Trophoblast cell (in vitro differentiated cells and primary cell): ENCODE results near the gene CCDC187.

Source experiments
- DNase-seq, 2 donors: peaks; one replicate each; pipeline ENCODE4 v3.0.0-alpha.2; 2016
- H2AFZ ChIP-seq: 2 replicates; pipeline ENCODE4 v1.6.1; 2013; ENCODE audit warnings: low read length, moderate library complexity, mild to moderate bottlenecking; ENCODE audit not compliant: insufficient read depth, poor library complexity
- H2AK5ac ChIP-seq: 2 replicates; pipeline ENCODE4 v1.6.1; 2013; ENCODE audit warnings: mild to moderate bottlenecking, low read length
- H2BK120ac ChIP-seq: 2 replicates; pipeline ENCODE4 v1.6.1; 2013; ENCODE audit warnings: low read length, mild to moderate bottlenecking, moderate library complexity; ENCODE audit not compliant: insufficient read depth, poor library complexity
- H2BK12ac ChIP-seq: 2 replicates; pipeline ENCODE4 v1.6.1; 2013; ENCODE audit warnings: mild to moderate bottlenecking, low read length, moderate library complexity
- H2BK5ac ChIP-seq: 2 replicates; pipeline ENCODE4 v1.6.1; 2013; ENCODE audit warnings: low read length, low read depth, moderate library complexity, mild to moderate bottlenecking; ENCODE audit not compliant: poor library complexity
- H3K14ac ChIP-seq: 2 replicates; pipeline ENCODE4 v1.6.1; 2013; ENCODE audit warnings: mild to moderate bottlenecking, low read length
- H3K18ac ChIP-seq: 2 replicates; pipeline ENCODE4 v1.6.1; 2013; ENCODE audit warnings: mild to moderate bottlenecking, low read length
- H3K23ac ChIP-seq: 2 replicates; pipeline ENCODE4 v1.6.1; 2013; ENCODE audit warnings: low read length
- H3K27ac ChIP-seq: 2 replicates; pipeline ENCODE4 v1.5.1; 2013; ENCODE audit warnings: low read depth, mild to moderate bottlenecking, inconsistent platforms, low read length, moderate library complexity
- H3K27me3 ChIP-seq: 2 replicates; pipeline ENCODE4 v1.6.1; 2013; ENCODE audit warnings: inconsistent platforms, mild to moderate bottlenecking, low read length, moderate library complexity; ENCODE audit not compliant: insufficient read depth
- H3K36me3 ChIP-seq, 2 experiments: 1 replicate in 1 of 2; 2 replicates in 1 of 2; pipeline ENCODE4 v1.6.1; 2013; ENCODE audit warnings: low read length in 2 of 2, mild to moderate bottlenecking in 2 of 2, moderate library complexity in 1 of 2; ENCODE audit not compliant: insufficient read depth in 2 of 2, control insufficient read depth in 1 of 2
- H3K4ac ChIP-seq: 2 replicates; pipeline ENCODE4 v1.6.1; 2013; ENCODE audit warnings: low read depth, mild to moderate bottlenecking, low read length, moderate library complexity
- H3K4me1 ChIP-seq, 2 experiments: 1 replicate in 1 of 2; 2 replicates in 1 of 2; pipeline ENCODE4 v1.6.1; 2013; ENCODE audit warnings: low read length in 2 of 2, mild to moderate bottlenecking in 2 of 2, moderate library complexity in 1 of 2; ENCODE audit not compliant: insufficient read depth in 2 of 2, control insufficient read depth in 1 of 2
- H3K4me2 ChIP-seq: 2 replicates; pipeline ENCODE4 v1.6.1; 2013; ENCODE audit warnings: inconsistent platforms, mild to moderate bottlenecking, low read length, moderate library complexity
- H3K4me3 ChIP-seq: 2 replicates; pipeline ENCODE4 v1.5.1; 2013; ENCODE audit warnings: mild to moderate bottlenecking, low read depth, low read length, inconsistent platforms
- H3K79me1 ChIP-seq: one replicate; pipeline ENCODE4 v1.6.1; 2013; ENCODE audit warnings: low read length
- H3K79me2 ChIP-seq: 2 replicates; pipeline ENCODE4 v1.6.1; 2013; ENCODE audit warnings: low read length, mild to moderate bottlenecking; ENCODE audit not compliant: control insufficient read depth, insufficient read depth, poor library complexity
- H3K9ac ChIP-seq: 2 replicates; pipeline ENCODE4 v1.6.1; 2013; ENCODE audit warnings: mild to moderate bottlenecking, low read length
- H3K9me3 ChIP-seq: 2 replicates; pipeline ENCODE4 v1.6.1; 2013; ENCODE audit warnings: low read depth, mild to moderate bottlenecking, control low read depth, inconsistent platforms, low read length; ENCODE audit not compliant: insufficient read depth
- H4K12ac ChIP-seq: 2 replicates; pipeline ENCODE4 v1.6.1; 2013; ENCODE audit warnings: low read depth, mild to moderate bottlenecking, low read length, moderate library complexity
- H4K8ac ChIP-seq: 2 replicates; pipeline ENCODE4 v1.6.1; 2013; ENCODE audit warnings: low read depth, mild to moderate bottlenecking, low read length, moderate library complexity
- H4K91ac ChIP-seq: one replicate; pipeline ENCODE4 v1.6.1; 2013; ENCODE audit warnings: low read depth, mild to moderate bottlenecking, low read length, moderate library complexity
- WGBS: extraction: QIAGEN DNeasy Blood & Tissue Kit; methylation state at CpG from one replicate; pipeline ENCODE4 v1.1.7; 2013; ENCODE audit warnings: missing lambda C conversion rate; ENCODE audit not compliant: insufficient read length, insufficient coverage; ENCODE audit errors: extremely low coverage; 5-methylcytosine and 5-hydroxymethylcytosine counted together

Gene CCDC187

DNA sequence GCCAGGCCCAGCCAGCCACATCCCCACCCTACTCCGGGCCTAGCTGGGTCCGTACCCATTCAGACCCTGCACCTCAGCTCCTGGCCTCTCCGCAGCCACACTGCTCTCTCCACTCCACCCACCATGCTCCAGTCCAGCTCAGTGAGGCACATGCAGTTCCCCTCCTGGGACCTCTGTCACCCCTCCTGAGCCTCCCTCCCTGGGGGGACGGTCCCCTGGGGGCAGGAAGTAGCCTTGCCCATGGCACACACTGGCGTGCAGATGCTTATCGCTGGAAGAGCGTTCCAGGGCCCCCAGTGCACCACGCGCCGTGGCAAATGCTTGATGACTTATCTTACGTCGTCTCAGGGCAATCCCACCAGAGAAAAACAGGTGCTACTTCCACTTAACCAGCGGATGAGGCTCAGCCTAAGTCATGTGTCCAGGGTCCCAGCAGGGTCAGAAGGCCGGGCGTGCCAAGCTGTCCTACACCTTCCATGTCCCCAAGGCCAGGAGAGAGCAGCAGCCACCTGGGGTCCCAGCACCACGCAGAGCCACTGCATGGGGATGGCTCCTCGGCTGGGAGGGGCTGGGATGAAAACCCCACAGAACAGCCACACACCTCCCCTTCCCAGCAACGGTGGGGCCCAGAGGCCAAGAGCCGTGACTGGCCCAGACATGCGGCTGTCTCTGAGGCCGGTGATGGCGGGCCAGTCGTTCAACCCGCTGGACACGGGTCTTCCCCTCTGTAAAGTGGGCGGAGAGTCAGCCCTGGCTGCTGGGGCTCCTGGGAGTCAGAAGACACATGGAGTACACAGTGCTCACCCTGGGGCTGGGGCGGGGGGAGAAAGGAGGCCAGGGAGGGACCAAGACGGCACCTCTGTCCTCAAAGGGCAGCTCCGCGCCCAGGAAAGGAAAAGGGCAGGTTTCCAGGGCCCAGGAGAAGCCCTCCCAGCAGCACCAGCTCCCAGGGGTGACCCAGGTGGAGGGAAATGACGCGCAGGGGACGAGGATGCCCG is 2.6 kb upstream of the CCDC187 start:
- H2AK5ac ChIP-seq: no peak overlapping the region
- no peaks in the 10 kb centered on the region for H3K4me1 ChIP-seq
- no peak overlapping the region for H3K23ac ChIP-seq
- H3K9ac ChIP-seq: no peak overlapping the region
- H3K79me1 ChIP-seq: no peaks in the 10 kb centered on the region
- H2BK5ac ChIP-seq: no peak overlapping the region
- H3K4me2 ChIP-seq: no peak overlapping the region
- no peak overlapping the region for H2AFZ ChIP-seq
- peaks cover 9% of the 10 kb centered on the region for H3K9me3 ChIP-seq
- H3K4me3 ChIP-seq: peak overlapping the region; percentile 3
- H3K27ac ChIP-seq: no peak overlapping the region
- no peaks in the 10 kb centered on the region for H3K79me2 ChIP-seq
- DNase-seq: peak in 1 of 2 donors; percentile 6
- no peak overlapping the region for H2BK12ac ChIP-seq
- no peak overlapping the region for H3K14ac ChIP-seq
- no peak overlapping the region for H4K8ac ChIP-seq
- H3K27me3 ChIP-seq: no peaks in the 10 kb centered on the region
- H3K4ac ChIP-seq: no peak overlapping the region
- no peaks in the 10 kb centered on the region for H3K36me3 ChIP-seq
- H4K12ac ChIP-seq: no peak overlapping the region
- WGBS: no CpG with 5 or more reads among the region's 34 CpGs
- no peak overlapping the region for H2BK120ac ChIP-seq
- H4K91ac ChIP-seq: no peak overlapping the region
- H3K18ac ChIP-seq: no peak overlapping the region

DNA sequence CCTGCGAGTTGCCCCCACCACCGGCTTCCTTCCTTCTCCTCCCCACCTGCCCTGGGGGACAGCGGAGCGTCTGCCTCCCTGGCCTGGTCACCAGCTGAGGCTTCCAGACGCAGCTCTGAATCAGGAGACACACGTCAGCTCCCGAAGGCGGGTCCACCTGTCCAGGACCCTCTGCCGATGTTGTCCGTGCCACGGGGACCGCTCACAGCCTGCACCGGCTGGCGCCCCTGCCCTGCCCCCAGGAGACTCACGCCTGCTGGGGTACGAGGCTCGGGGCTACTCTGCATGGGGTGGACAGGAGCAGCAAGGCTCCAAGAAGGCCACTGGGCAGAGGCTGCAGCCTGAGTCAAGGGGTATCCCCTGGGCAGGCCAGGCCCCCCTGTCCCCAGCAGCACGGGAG is 1.9 kb upstream of the CCDC187 start:
- Histone ChIP-seq H3K36me3 (no peaks in the 10 kb centered on the region), H3K27me3 (no peaks in the 10 kb centered on the region), H3K9ac (no peak overlapping the region), H3K18ac (no peak overlapping the region), H4K8ac (no peak overlapping the region), H2AK5ac (no peak overlapping the region), H3K4me1 (no peaks in the 10 kb centered on the region), H2BK120ac (no peak overlapping the region), H4K91ac (no peak overlapping the region), H3K14ac (no peak overlapping the region), H3K9me3 (peaks cover 9% of the 10 kb centered on the region), H3K4me2 (no peak overlapping the region), H3K79me1 (no peaks in the 10 kb centered on the region), H2BK5ac (no peak overlapping the region), H3K4ac (no peak overlapping the region), H3K79me2 (no peaks in the 10 kb centered on the region), H3K23ac (no peak overlapping the region), H2BK12ac (no peak overlapping the region), H2AFZ (no peak overlapping the region), H3K27ac (no peak overlapping the region), H3K4me3 (no peak overlapping the region), H4K12ac (no peak overlapping the region)
- WGBS: no CpG with 5 or more reads among the region's 18 CpGs
- no peak for DNase-seq

DNA sequence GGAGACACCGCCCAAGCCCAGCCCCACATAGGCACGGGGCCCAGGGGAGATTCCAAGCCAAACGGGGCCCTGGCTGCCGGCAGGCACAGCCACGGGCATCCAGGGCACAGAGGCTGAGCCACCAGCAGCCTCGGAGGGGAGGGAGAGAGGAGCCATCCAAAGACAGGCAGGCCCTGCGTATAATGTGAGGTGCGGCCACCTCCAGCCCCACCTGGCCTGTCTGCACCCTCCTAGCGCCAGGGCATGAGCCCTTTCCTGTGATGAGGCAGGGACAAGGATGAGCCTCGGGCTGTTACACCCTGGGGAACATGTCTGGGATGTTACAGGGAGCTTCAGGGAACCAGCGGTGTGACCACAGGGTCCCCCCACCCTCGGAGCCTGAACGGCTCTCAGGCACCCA is 1.1 kb upstream of the CCDC187 start:
- H3K9ac ChIP-seq: no peak overlapping the region
- no peak overlapping the region for H2BK5ac ChIP-seq
- no peak overlapping the region for H3K4me2 ChIP-seq
- no peaks in the 10 kb centered on the region for H3K79me1 ChIP-seq
- no peak overlapping the region for H3K27ac ChIP-seq
- no peak overlapping the region for H3K4me3 ChIP-seq
- no peak overlapping the region for H4K8ac ChIP-seq
- H3K4me1 ChIP-seq: no peaks in the 10 kb centered on the region
- no peak overlapping the region for H2AFZ ChIP-seq
- H3K27me3 ChIP-seq: no peaks in the 10 kb centered on the region
- H4K12ac ChIP-seq: no peak overlapping the region
- no peak overlapping the region for H2BK12ac ChIP-seq
- H3K79me2 ChIP-seq: no peaks in the 10 kb centered on the region
- H4K91ac ChIP-seq: no peak overlapping the region
- DNase-seq: no peak
- H3K9me3 ChIP-seq: peaks cover 9% of the 10 kb centered on the region
- H3K4ac ChIP-seq: no peak overlapping the region
- H3K23ac ChIP-seq: no peak overlapping the region
- H2AK5ac ChIP-seq: no peak overlapping the region
- no peaks in the 10 kb centered on the region for H3K36me3 ChIP-seq
- H3K18ac ChIP-seq: no peak overlapping the region
- H3K14ac ChIP-seq: no peak overlapping the region
- no peak overlapping the region for H2BK120ac ChIP-seq
- WGBS: no CpG with 5 or more reads among the region's 13 CpGs

DNA sequence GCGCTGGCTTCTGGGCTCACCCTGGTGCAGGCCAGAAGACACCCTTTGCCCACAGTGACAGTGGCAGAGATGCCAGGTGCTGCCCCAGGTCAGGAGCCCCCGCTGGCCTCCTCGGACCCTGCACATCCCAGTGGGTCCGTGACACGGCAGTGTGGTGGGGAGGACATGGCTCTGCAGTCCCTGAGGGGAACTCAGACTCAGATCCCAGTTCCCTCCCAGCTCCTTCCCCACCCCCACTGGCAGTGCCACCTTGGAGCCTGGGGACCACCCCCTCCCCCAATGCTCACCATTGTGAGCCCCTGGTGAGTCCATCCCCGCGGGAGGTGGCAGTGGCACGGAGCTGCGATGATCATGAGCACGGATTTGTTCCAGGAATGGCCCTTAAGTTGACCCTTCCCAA is 562 bp upstream of the CCDC187 start:
- peaks cover 9% of the 10 kb centered on the region for H3K9me3 ChIP-seq
- H3K9ac ChIP-seq: no peak overlapping the region
- H4K12ac ChIP-seq: no peak overlapping the region
- no peaks in the 10 kb centered on the region for H3K36me3 ChIP-seq
- no peak overlapping the region for H2BK5ac ChIP-seq
- H3K4me1 ChIP-seq: no peaks in the 10 kb centered on the region
- H3K18ac ChIP-seq: no peak overlapping the region
- no peaks in the 10 kb centered on the region for H3K27me3 ChIP-seq
- no peak overlapping the region for H2AFZ ChIP-seq
- no peak overlapping the region for H3K4me3 ChIP-seq
- H2BK120ac ChIP-seq: no peak overlapping the region
- H3K4ac ChIP-seq: no peak overlapping the region
- no peak overlapping the region for H2AK5ac ChIP-seq
- no peaks in the 10 kb centered on the region for H3K79me2 ChIP-seq
- H4K91ac ChIP-seq: no peak overlapping the region
- H2BK12ac ChIP-seq: no peak overlapping the region
- H3K79me1 ChIP-seq: no peaks in the 10 kb centered on the region
- no peak for DNase-seq
- H3K4me2 ChIP-seq: no peak overlapping the region
- H3K14ac ChIP-seq: no peak overlapping the region
- no peak overlapping the region for H3K23ac ChIP-seq
- H4K8ac ChIP-seq: no peak overlapping the region
- H3K27ac ChIP-seq: no peak overlapping the region
- WGBS: no CpG with 5 or more reads among the region's 10 CpGs
